T-helper 2 cell treated with Interferon-gamma antibody and Interleukin-4, amounts not matched to agents 5 μg/mL and 100 μg/mL, for 36 hours (primary cell): ENCODE results near the gene SULF2.

Source experiments
- DNase-seq: peaks from one replicate; pipeline ENCODE4 v3.0.0; 2021; ENCODE audit warnings: low spot score
- H3K27ac Mint-ChIP-seq: one replicate; pipeline ENCODE4 v1.8.0; 2021; ENCODE audit warnings: mild to moderate bottlenecking, mixed read lengths
- H3K27me3 Mint-ChIP-seq: one replicate; pipeline ENCODE4 v1.8.0; 2021; ENCODE audit warnings: low read depth, mixed read lengths
- H3K36me3 Mint-ChIP-seq: one replicate; pipeline ENCODE4 v1.8.0; 2021; ENCODE audit warnings: low read depth, mixed read lengths
- H3K4me1 Mint-ChIP-seq: one replicate; pipeline ENCODE4 v1.8.0; 2021; ENCODE audit warnings: low read depth, mixed read lengths
- H3K4me3 Mint-ChIP-seq: one replicate; pipeline ENCODE4 v1.8.0; 2022; ENCODE audit warnings: mild to moderate bottlenecking, moderate library complexity, mixed read lengths
- H3K9me3 Mint-ChIP-seq: one replicate; pipeline ENCODE4 v1.8.0; 2021; ENCODE audit warnings: mixed read lengths

The SULF2 gene

DNA sequence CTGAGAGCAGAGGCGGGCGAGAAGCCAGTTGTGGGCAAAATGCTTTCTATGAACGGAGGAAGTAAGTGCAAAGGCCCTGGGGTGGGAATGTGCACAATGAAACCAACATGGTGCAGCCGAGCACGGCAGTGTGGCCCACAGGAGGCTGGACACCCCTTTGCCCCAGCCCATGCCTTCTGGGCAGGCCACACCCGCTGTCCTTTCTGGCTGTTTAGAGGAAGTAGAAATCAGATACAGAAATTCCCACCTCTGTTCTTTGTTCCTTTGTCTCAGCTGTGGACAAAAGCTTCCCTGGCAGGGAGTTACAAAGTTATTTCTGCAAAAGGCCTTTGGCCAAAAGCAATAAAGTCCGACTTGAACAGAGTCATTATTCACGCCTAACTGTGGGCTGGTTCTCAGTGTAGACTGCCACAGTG is 11.9 kb downstream of the SULF2 start:
- Mint-ChIP-seq H3K36me3 (no peaks in the 10 kb centered on the region), H3K4me1 (no peaks in the 10 kb centered on the region), H3K27me3 (peaks cover 2% of the 10 kb centered on the region), H3K9me3 (no peaks in the 10 kb centered on the region), H3K27ac (no peak overlapping the region), H3K4me3 (no peak overlapping the region)
- no peak for DNase-seq

DNA sequence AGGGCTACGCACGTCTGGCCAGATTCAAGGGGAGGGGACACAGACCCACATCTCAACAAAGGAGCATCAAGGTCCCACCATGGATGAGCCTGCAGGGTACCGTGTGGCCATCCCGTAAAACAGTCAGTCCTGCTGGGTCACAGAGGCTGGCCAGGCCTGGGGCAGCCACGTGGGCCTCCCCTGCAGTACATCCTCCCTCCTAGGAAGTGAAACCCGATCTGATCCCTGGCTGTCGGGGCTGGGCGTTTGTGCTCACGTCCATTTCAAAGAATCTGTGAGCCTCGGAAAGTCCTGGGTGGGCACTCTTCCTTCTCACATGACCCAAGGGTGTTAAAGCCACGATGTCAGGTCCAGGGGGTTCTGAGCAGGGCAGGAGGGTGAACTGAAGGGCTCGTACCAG is 14.3 kb downstream of the SULF2 start:
- no peak for DNase-seq
- H3K4me3 Mint-ChIP-seq: no peak overlapping the region
- H3K27me3 Mint-ChIP-seq: no peaks in the 10 kb centered on the region
- H3K27ac Mint-ChIP-seq: no peak overlapping the region
- H3K36me3 Mint-ChIP-seq: no peaks in the 10 kb centered on the region
- no peaks in the 10 kb centered on the region for H3K4me1 Mint-ChIP-seq
- no peaks in the 10 kb centered on the region for H3K9me3 Mint-ChIP-seq

DNA sequence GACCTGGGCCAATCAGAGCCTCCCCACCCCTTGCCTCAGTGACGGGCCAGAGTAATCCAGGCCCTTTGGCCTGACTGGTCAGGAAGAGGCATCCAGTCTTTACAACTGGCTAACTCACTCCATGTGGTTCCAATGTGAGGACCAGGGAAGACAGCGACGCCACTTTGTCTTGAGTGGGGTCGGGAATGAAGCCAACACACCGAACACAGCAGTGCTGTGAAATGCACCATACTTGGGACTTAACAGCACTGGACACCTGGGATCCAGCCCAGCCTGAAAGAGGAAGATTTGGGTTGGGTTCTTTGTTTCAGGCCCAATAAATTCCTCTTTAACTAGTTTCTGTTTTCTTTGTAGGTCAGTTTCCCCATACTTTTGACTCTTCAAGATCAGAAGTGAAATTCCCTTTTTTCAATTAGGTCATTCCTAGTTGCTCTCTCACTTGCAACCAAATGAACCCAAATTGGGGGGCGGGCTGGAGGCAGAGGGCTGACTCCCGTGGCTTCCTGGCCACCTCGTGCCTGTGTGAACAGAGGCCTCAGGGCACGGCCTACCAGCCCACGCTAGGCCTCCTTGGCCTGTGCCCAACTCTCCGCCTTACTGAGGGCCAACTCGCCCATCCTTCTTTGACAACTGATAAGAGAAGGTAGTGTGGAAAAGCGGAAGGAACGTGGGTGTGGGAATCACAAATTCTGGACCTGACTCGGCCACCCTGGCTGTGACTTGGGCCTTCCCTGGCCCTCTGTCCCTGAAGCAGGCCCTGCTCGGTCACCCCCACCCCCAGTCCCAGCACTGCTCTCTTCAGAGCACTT is 17.1 kb downstream of the SULF2 start:
- H3K9me3 Mint-ChIP-seq: no peaks in the 10 kb centered on the region
- no peak for DNase-seq
- H3K4me3 Mint-ChIP-seq: no peak overlapping the region
- peaks cover 7% of the 10 kb centered on the region for H3K27me3 Mint-ChIP-seq
- no peaks in the 10 kb centered on the region for H3K4me1 Mint-ChIP-seq
- H3K27ac Mint-ChIP-seq: no peak overlapping the region
- no peaks in the 10 kb centered on the region for H3K36me3 Mint-ChIP-seq

DNA sequence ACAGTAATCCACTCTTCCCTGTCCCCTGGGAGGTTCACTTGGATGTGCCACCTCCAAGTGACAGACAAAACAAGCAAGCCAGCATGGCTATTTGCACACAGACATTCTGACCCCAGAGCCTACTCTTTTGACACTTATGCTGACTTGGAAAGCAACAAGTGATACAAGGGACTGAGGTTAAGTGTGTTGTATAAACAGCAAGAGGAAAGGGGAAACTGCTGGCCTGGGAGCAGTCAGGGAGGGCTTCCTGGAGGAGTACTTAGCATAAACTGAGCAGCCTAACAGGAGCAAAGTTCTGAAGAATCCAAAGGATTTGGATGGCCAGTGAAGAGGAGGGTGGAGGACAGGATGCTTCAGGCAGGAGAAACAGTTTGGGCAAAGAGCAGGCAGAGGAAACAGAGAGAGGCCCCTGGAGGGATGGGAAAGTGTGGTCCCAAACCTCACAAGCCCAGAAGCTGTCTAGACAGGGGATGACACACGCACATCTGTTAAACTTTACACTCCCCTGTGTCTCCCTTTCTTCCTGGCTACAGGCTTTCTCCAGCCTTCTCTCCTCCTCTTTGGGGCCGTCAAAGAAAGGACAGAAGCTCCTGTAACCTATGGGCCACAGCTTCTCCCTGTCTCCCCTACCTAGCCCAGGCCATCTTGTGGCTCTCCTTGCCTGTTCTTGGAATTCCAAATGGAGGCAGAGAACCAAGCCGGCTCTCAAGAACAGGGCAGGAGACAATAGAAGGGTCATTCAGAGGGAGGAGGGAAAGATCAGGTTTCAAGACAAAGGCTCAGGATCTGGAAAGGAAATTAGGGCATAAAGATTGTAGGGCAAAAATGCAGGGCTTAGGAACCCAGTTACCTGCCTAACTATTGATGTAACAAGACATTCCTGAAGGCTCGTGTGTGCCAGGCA is 19.3 kb downstream of the SULF2 start:
- Mint-ChIP-seq H3K9me3 (no peaks in the 10 kb centered on the region), H3K27me3 (peaks cover 12% of the 10 kb centered on the region), H3K27ac (no peak overlapping the region), H3K36me3 (no peaks in the 10 kb centered on the region), H3K4me1 (no peaks in the 10 kb centered on the region), H3K4me3 (no peak overlapping the region)
- no peak for DNase-seq

DNA sequence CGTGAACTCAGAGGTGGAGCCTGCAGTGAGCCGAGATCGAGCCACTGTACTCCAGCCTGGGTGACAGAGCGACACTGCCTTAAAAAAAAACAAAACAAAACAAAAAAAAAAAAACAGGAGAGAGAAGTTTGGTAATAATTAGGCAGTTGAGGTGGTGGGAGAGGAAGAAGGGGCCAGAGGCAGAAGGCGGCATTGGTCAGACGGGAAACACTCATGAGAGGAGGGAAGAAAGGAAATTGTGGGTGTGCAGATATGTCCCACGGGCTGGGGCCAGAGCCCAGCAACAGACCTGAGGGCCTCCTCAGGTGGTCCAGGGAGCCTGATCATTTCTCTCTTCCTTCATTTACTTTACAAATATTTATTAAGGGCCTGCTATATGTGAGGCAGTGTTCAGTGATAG is 20.0 kb downstream of the SULF2 start:
- Mint-ChIP-seq H3K4me1 (no peaks in the 10 kb centered on the region), H3K36me3 (no peaks in the 10 kb centered on the region), H3K4me3 (no peak overlapping the region), H3K9me3 (no peaks in the 10 kb centered on the region), H3K27ac (no peak overlapping the region), H3K27me3 (peaks cover 12% of the 10 kb centered on the region)
- DNase-seq: no peak

DNA sequence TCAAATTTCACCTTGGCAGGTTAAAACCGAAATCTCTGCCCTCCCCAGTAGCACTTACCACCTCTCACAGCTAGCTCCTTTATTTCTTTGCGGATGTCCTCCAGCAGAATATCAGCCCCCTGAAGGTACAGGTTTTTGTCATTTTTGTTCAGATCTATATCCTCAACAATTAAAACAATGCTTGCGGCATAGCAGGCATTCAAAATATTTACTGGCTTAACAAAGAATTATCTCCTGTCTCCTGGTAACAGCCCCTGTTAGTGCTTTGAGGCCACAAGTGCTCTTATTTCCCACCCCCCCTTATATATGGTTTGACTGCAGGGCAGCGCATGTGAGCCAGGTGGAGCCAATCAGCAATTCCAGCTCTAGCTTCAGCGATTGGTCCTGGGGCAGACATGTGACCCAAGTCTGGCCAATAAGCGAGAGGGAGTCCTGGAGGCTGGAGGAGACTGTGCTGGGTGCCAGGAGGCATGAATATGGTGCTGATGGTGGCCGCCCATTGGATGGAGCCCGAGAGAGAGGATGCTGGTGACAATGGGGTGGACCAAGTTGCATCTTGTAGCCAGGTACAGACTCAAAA is 21.0 kb downstream of the SULF2 start:
- no peak for DNase-seq
- Mint-ChIP-seq H3K27me3 (peaks cover 12% of the 10 kb centered on the region), H3K4me3 (no peak overlapping the region), H3K27ac (no peak overlapping the region), H3K36me3 (no peaks in the 10 kb centered on the region), H3K9me3 (no peaks in the 10 kb centered on the region), H3K4me1 (no peaks in the 10 kb centered on the region)

DNA sequence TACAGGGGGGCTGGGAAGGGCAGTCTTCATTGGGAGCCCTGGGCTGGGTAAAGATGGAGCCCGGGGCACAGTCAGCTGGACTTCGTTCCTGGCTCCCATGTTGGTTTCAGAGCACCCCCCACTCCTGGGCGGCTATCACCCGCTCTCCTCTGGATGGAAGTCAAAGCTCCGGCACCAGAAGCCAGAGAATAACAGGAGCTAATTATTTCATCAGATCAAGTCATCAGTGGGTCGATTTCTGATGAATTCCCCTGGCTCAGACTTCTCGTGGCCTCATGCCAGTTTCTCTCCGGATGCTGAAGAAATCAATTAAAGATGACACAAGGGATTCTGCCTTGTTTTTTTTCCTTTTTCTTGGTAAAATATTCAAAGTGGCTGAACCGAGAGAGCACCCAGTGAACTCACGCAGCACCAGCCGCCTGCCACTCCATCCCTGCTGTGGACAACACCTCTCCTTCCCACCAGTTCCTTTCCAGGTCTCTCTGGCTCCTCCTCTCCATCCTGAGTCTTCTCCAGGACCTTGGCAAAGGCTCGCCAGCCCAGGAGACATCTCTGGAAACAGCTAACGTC is 22.5 kb downstream of the SULF2 start:
- Mint-ChIP-seq H3K9me3 (no peaks in the 10 kb centered on the region), H3K4me3 (no peak overlapping the region), H3K4me1 (no peaks in the 10 kb centered on the region), H3K27ac (no peak overlapping the region), H3K27me3 (peaks cover 12% of the 10 kb centered on the region), H3K36me3 (no peaks in the 10 kb centered on the region)
- no peak for DNase-seq

DNA sequence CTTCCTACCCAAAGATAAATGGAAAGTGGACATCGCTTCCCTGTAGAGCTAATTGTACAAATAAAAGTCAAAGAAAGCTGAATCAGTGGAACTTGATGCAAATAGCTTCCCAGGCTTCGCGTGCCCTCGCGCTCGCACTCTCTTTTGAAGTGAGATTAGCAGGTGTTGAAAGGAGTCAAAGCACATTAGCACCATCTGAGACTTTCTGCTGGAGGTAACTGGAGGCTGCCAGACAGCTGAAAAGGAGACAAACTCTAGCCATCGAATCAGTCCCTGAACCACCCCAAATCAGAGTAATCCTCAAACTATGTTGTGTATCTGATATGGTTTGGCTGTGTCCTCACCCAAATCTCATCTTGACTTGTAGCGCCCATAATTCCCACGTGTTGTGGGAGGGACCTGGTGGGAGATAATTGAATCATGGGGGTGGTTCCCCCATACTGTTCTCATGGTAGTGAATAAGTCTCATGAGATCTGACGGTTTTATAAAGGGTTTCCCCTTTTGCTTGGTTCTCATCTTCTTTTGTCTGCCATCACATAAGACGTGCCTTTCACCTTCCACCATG is 23.7 kb downstream of the SULF2 start:
- Mint-ChIP-seq H3K9me3 (no peaks in the 10 kb centered on the region), H3K27me3 (peaks cover 12% of the 10 kb centered on the region), H3K36me3 (no peaks in the 10 kb centered on the region), H3K4me1 (no peaks in the 10 kb centered on the region), H3K4me3 (no peak overlapping the region), H3K27ac (no peak overlapping the region)
- no peak for DNase-seq

DNA sequence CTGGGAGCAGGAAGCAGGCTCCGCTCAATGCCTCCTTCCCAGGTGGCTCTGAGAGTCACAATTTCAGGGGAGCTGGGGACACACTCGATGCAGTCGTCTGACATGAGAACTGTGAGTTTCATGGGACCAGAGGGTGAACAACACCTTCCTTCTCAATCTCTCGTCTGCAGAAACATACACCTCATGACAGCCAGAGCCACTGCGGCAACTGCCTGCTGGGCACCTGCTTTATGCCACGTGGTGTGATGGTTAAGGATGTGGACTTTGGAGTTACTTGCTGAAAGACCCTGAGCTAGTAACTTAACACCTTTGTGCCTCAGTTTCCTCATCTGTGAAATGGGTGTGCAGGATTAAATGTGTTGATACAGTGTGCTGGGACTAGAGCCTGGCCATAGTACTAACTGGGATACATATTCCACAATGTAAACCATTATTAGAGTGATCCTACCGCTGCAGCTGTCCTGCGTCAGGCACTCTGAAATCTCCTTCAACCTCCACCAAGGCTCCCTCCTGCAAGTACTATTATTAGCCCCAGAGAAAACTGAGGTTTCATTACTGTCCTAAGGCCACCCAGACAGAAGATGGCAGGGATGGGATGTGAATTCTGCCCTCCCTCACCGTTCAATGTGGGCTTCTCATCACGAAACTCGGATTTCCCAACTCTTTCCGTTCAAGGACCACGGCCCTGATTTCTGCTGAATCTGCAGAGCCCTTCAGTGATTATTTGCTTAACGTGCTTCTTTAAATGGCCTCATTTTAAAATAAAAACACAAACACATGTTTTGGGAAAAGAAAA is 24.4 kb downstream of the SULF2 start:
- Mint-ChIP-seq H3K27ac (no peak overlapping the region), H3K9me3 (no peaks in the 10 kb centered on the region), H3K4me3 (no peak overlapping the region), H3K36me3 (no peaks in the 10 kb centered on the region), H3K27me3 (peaks cover 11% of the 10 kb centered on the region), H3K4me1 (no peaks in the 10 kb centered on the region)
- DNase-seq: no peak

DNA sequence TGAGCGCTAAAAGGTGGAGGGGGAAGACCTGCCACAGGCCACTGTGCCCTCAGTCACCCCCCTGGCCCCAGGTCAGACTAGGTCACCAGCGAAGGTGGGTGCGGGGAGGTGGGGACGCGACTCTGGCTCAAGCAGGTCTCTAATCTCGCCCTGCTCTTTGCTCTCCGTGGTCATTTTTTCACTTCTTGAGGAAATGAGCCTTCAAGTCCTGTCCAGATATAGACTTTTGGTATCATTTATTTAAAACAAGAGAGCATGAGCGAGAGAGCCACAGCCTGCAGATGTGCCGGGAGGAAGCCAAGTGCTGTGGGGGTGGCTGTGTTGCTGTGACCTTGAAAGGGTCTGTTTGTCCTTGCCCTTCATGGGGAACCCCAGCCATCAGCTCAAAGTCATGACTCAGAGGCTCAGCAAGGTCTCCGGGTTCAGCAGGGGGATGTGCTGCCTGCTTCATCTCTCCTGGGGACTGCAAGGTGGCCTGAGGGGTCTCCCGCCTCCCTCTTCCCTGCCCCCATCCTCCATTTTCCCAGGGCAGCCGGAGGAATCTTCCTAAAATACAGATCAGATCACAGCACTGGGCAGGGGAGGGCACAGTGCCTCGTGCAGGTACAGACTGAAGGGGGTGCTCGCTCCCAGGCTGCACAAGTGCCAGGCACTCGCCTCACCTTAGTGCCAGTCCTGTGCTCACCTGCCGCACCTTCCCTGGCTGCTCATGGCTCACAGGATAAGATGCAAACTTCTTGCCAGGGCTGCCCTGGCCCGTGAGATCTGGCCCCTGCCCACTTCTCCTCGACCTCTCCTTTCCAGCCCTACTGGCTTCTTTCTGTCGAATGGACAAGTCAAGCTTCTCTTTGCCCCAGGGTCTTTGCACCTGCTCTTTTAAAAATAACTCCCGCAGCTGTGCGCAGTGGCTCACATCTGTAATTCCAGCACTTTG is 26.5 kb downstream of the SULF2 start:
- peaks cover 4% of the 10 kb centered on the region for H3K27me3 Mint-ChIP-seq
- no peaks in the 10 kb centered on the region for H3K36me3 Mint-ChIP-seq
- no peak overlapping the region for H3K27ac Mint-ChIP-seq
- no peak overlapping the region for H3K4me3 Mint-ChIP-seq
- H3K4me1 Mint-ChIP-seq: no peaks in the 10 kb centered on the region
- DNase-seq: no peak
- no peaks in the 10 kb centered on the region for H3K9me3 Mint-ChIP-seq

DNA sequence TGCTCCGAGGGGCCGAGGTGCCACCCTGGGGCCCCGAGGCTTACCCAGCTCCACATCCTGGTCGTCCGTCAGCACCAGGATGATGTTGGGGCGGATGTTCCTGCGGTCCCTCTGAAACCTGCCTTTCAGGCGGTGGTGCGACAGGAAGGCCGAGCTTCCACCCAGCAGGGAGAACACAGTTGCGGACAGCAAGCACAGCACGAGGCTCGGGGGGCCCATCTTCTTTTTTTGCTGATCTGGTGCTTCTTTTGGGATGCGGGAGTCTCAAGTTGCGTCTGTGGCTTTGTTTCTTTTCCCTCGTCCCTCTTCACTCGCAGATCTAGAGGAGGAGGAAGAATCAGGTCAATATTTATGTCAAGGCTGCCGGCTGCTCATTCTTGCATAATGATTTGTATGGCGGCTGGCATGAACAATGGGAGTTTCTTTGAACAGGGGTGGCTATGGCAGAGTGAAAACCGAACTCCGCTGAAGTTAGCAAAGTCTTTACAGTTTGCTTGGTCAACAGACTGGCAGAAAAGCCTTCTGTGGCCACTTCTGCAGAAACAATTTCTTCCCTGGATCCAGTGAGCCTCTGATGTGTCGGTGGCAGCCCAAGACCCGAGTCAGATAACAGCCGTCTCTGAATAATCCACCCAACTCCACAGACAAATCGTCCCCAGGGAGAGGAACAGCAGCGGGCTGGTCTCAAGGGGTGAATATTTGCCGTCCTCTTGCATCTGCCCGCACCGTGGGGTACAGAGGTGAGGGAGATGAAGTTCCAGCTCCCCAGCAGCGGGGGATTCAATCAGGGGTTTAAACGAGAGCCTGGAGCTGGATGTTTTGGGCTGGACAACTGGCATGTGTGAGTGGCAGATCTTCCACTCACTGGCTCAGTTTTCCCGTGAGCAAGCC is 27.9 kb downstream of the SULF2 start:
- no peak for DNase-seq
- H3K36me3 Mint-ChIP-seq: no peaks in the 10 kb centered on the region
- H3K9me3 Mint-ChIP-seq: no peaks in the 10 kb centered on the region
- H3K27me3 Mint-ChIP-seq: peaks cover 2% of the 10 kb centered on the region
- no peak overlapping the region for H3K4me3 Mint-ChIP-seq
- no peak overlapping the region for H3K27ac Mint-ChIP-seq
- H3K4me1 Mint-ChIP-seq: no peaks in the 10 kb centered on the region
